H1 (cell line): ENCODE results near the gene TTC6. TPM values are rescaled to one million over a fixed set of nuclear protein-coding genes. Genes with fewer than 3 reads are reported as not detected.

ENCODE experiments used
- CTCF ChIA-PET: fragments of 300-600 bp; sonication (Branson Sonifier 250); formaldehyde crosslinking; loops from one replicate; lab custom pipeline; 2021; ENCODE audit not compliant: partially characterized antibody; lab: Charles Lee
- POLR2A ChIA-PET: fragments of 300-600 bp; sonication (Branson Sonifier 250); formaldehyde crosslinking; loops from one replicate; lab custom pipeline; 2021; ENCODE audit warnings: inconsistent platforms; ENCODE audit not compliant: partially characterized antibody; lab: Charles Lee
- DNase-seq, 2 experiments: peaks; one replicate each; pipeline versions ENCODE4 v3.0.0 to v3.0.0-alpha.2; 2010 to 2022; ENCODE audit warnings: low spot score in 2 of 2, low read depth in 1 of 2, mixed read lengths in 1 of 2
- FAIRE-seq: peaks from 2 replicates; lab custom pipeline; 2011; peaks lifted over from hg19 to GRCh38; lab: Jason Lieb, UNC
- H2AFZ ChIP-seq: 2 replicates; pipeline ENCODE4 v1.8.1; 2012; ENCODE audit warnings: low read length, inconsistent platforms
- H2AK5ac ChIP-seq: 2 replicates; pipeline ENCODE4 v1.6.1; 2013; ENCODE audit warnings: low read depth, low read length
- H2BK120ac ChIP-seq: replicated peaks from 2 replicates; pipeline ENCODE3; 2013; ENCODE audit warnings: low read depth, low read length, inconsistent platforms
- H2BK12ac ChIP-seq: 2 replicates; pipeline ENCODE4 v1.6.1; 2013; ENCODE audit warnings: low read depth, low read length
- H2BK15ac ChIP-seq: 2 replicates; pipeline ENCODE4 v1.6.1; 2013; ENCODE audit warnings: low read length
- H2BK20ac ChIP-seq: 2 replicates; pipeline ENCODE4 v1.6.1; 2013; ENCODE audit warnings: low read length
- H2BK5ac ChIP-seq: 2 replicates; pipeline ENCODE4 v1.6.1; 2013; ENCODE audit warnings: low read depth, low read length
- H3K14ac ChIP-seq: 2 replicates; pipeline ENCODE4 v1.6.1; 2013; ENCODE audit warnings: inconsistent platforms; ENCODE audit not compliant: insufficient read length
- H3K18ac ChIP-seq: 2 replicates; pipeline ENCODE4 v1.6.1; 2013; ENCODE audit warnings: low read length; ENCODE audit errors: extremely low read depth
- H3K23ac ChIP-seq: 2 replicates; pipeline ENCODE4 v1.6.1; 2013; ENCODE audit warnings: inconsistent platforms; ENCODE audit not compliant: insufficient read length
- H3K23me2 ChIP-seq: 2 replicates; pipeline ENCODE4 v1.6.1; 2013; ENCODE audit warnings: low read depth, low read length
- H3K27ac ChIP-seq: 2 replicates; pipeline ENCODE4 v1.6.1; 2011; ENCODE audit warnings: low read depth, low read length, inconsistent platforms
- H3K27me3 ChIP-seq, 4 experiments: replicated peaks in 1 of 4; 1 replicate in 1 of 4; 2 replicates in 3 of 4; pipeline versions ENCODE4 v1.6.1 to v1.8.1; 2011 to 2013; ENCODE audit warnings: low read length in 3 of 4, mild to moderate bottlenecking in 3 of 4, inconsistent platforms in 2 of 4, mixed read lengths in 2 of 4, moderate library complexity in 1 of 4; ENCODE audit not compliant: control insufficient read depth in 3 of 4, insufficient read depth in 3 of 4; ENCODE audit errors: extremely low read depth in 1 of 4
- H3K36me3 ChIP-seq, 4 experiments: 2 replicates each; pipeline versions ENCODE4 v1.6.1 to v1.8.1; 2011 to 2013; ENCODE audit warnings: mild to moderate bottlenecking in 4 of 4, low read length in 3 of 4, moderate library complexity in 2 of 4, control low read depth in 1 of 4, inconsistent platforms in 1 of 4; ENCODE audit not compliant: insufficient read depth in 4 of 4, control insufficient read depth in 2 of 4
- H3K4ac ChIP-seq: replicated peaks from 2 replicates; pipeline ENCODE3; 2013; ENCODE audit warnings: low read length, low read depth, mixed read lengths, inconsistent platforms; ENCODE audit not compliant: insufficient read length
- H3K4me1 ChIP-seq, 4 experiments: replicated peaks in 1 of 4; 1 replicate in 1 of 4; 2 replicates in 3 of 4; pipeline versions ENCODE4 v1.6.1 to v1.8.1; 2011 to 2013; ENCODE audit warnings: low read length in 3 of 4, inconsistent platforms in 2 of 4, mixed read lengths in 1 of 4; ENCODE audit not compliant: insufficient read depth in 4 of 4, control insufficient read depth in 3 of 4
- H3K4me2 ChIP-seq, 2 experiments: 2 replicates each; pipeline versions ENCODE4 v1.6.1 to v1.8.1; 2011 to 2013; ENCODE audit warnings: low read depth in 2 of 2, low read length in 2 of 2, control low read depth in 1 of 2, inconsistent platforms in 1 of 2, mild to moderate bottlenecking in 1 of 2; ENCODE audit not compliant: insufficient read depth in 1 of 2
- H3K4me3 ChIP-seq, 4 experiments: fragments of 200-600, 300-600 bp in 1 of 4; sonication (generic), shearing (Covaris generic), sonication (Bioruptor Twin) in 1 of 4; 2 replicates each; pipeline versions ENCODE4 v1.5.1 to v1.8.1; 2011 to 2016; ENCODE audit warnings: low read length in 4 of 4, low read depth in 3 of 4, control low read depth in 2 of 4, inconsistent platforms in 2 of 4, mild to moderate bottlenecking in 2 of 4, mixed read lengths in 1 of 4, moderate library complexity in 1 of 4; ENCODE audit not compliant: insufficient read depth in 2 of 4; ENCODE audit errors: extremely low read depth in 1 of 4
- H3K56ac ChIP-seq: replicated peaks from 2 replicates; pipeline ENCODE3; 2013; ENCODE audit warnings: low read depth, mild to moderate bottlenecking, mixed read lengths, low read length, inconsistent platforms; ENCODE audit not compliant: insufficient read length
- H3K79me1 ChIP-seq: 2 replicates; pipeline ENCODE4 v1.6.1; 2013; ENCODE audit warnings: low read depth, low read length, control low read depth
- H3K79me2 ChIP-seq, 2 experiments: 2 replicates each; pipeline versions ENCODE4 v1.6.1 to v1.8.1; 2012 to 2013; ENCODE audit warnings: low read length in 2 of 2, mild to moderate bottlenecking in 2 of 2, inconsistent platforms in 1 of 2; ENCODE audit not compliant: insufficient read depth in 2 of 2, control insufficient read depth in 1 of 2
- H3K9ac ChIP-seq, 4 experiments: replicated peaks in 1 of 4; 1 replicate in 1 of 4; 2 replicates in 3 of 4; pipeline versions ENCODE4 v1.6.1 to v1.8.1; 2011 to 2013; ENCODE audit warnings: low read depth in 3 of 4, low read length in 3 of 4, control low read depth in 2 of 4, mild to moderate bottlenecking in 2 of 4, moderate library complexity in 2 of 4, inconsistent platforms in 1 of 4; ENCODE audit errors: extremely low read depth in 1 of 4
- H3K9me3 ChIP-seq, 2 experiments: 2 replicates each; pipeline versions ENCODE4 v1.6.1 to v1.8.1; 2012 to 2013; ENCODE audit warnings: mild to moderate bottlenecking in 2 of 2, moderate library complexity in 2 of 2, control low read depth in 1 of 2, inconsistent platforms in 1 of 2, low read depth in 1 of 2, low read length in 1 of 2, mixed read lengths in 1 of 2; ENCODE audit not compliant: insufficient read depth in 2 of 2
- H4K20me1 ChIP-seq, 2 experiments: replicated peaks in 1 of 2; 2 replicates each; pipeline versions ENCODE3 to v1.8.1; 2011 to 2013; ENCODE audit warnings: inconsistent platforms in 2 of 2, low read length in 2 of 2, mild to moderate bottlenecking in 1 of 2; ENCODE audit not compliant: insufficient read depth in 2 of 2, control insufficient read depth in 1 of 2
- H4K5ac ChIP-seq: 2 replicates; pipeline ENCODE4 v1.6.1; 2013; ENCODE audit warnings: low read length, low read depth, mixed read lengths, inconsistent platforms; ENCODE audit not compliant: insufficient read length
- H4K8ac ChIP-seq: 2 replicates; pipeline ENCODE4 v1.8.0; 2013; ENCODE audit warnings: mild to moderate bottlenecking, moderate library complexity, low read length, inconsistent platforms; ENCODE audit not compliant: insufficient read depth; ENCODE audit errors: extremely low read depth
- H4K91ac ChIP-seq: replicated peaks from 2 replicates; pipeline ENCODE3; 2013; ENCODE audit warnings: low read length, mixed read lengths, inconsistent platforms; ENCODE audit not compliant: insufficient read length
- ASH2L ChIP-seq: fragments of 200-600, 300-600 bp; sonication (generic); IDR thresholded peaks from one replicate; pipeline ENCODE4 v1.7.1; 2017; ENCODE audit warnings: low read length
- BACH1 ChIP-seq: IDR thresholded peaks from 2 replicates; pipeline ENCODE4 v1.6.1; 2012; ENCODE audit warnings: low read length, improper control_type of control experiment
- CBX8 ChIP-seq: fragments of 300-800, 300-1000 bp; sonication (generic); IDR thresholded peaks from 2 replicates; pipeline ENCODE4 v1.7.1; 2016; ENCODE audit warnings: low read depth, low read length, borderline replicate concordance
- EGR1 ChIP-seq: IDR thresholded peaks from 2 replicates; pipeline ENCODE4 v1.6.1; 2011; ENCODE audit warnings: low read depth, low read length, borderline replicate concordance
- EP300 ChIP-seq, 2 experiments: IDR thresholded peaks; 1 replicate in 1 of 2; 2 replicates in 1 of 2; pipeline ENCODE4 v1.6.1; 2011 to 2012; ENCODE audit warnings: low read depth in 2 of 2, low read length in 2 of 2, mild to moderate bottlenecking in 2 of 2, borderline replicate concordance in 1 of 2, inconsistent platforms in 1 of 2, moderate library complexity in 1 of 2
- JUN ChIP-seq: IDR thresholded peaks from 2 replicates; pipeline ENCODE4 v1.6.1; 2011; ENCODE audit warnings: low read depth, mild to moderate bottlenecking, improper control_type of control experiment, low read length
- KDM5A ChIP-seq: fragments of 200-600 bp; IDR thresholded peaks from 2 replicates; pipeline ENCODE4 v1.7.1; 2012; ENCODE audit warnings: mild to moderate bottlenecking, low read length, inconsistent platforms, mixed read lengths
- MAX ChIP-seq: IDR thresholded peaks from 2 replicates; pipeline ENCODE4 v1.6.1; 2012; ENCODE audit warnings: inconsistent platforms
- RNF2 ChIP-seq: fragments of 200-900, 300-1000 bp; sonication (generic); IDR thresholded peaks from 2 replicates; pipeline ENCODE4 v1.7.1; 2016; ENCODE audit warnings: borderline replicate concordance, low read depth, mild to moderate bottlenecking, antibody characterized with exemption, low read length; ENCODE audit not compliant: poor library complexity, severe bottlenecking; ENCODE audit errors: missing control alignments
- SIX5 ChIP-seq: IDR thresholded peaks from 2 replicates; pipeline ENCODE4 v1.6.1; 2011; ENCODE audit warnings: mild to moderate bottlenecking, low read depth, low read length
- SUZ12 ChIP-seq: fragments of 200-600 bp; sonication (generic); IDR thresholded peaks from 2 replicates; pipeline ENCODE4 v1.6.1; 2012; ENCODE audit warnings: mild to moderate bottlenecking, inconsistent platforms, low read length, moderate library complexity, mixed read lengths
- TCF12 ChIP-seq: IDR thresholded peaks from 2 replicates; pipeline ENCODE4 v1.6.1; 2011; ENCODE audit warnings: low read depth, mild to moderate bottlenecking, low read length
- ZNF274 ChIP-seq: IDR thresholded peaks from 2 replicates; pipeline ENCODE4 v1.7.0; 2012; ENCODE audit warnings: low read length, borderline replicate concordance; ENCODE audit errors: extremely low read depth
- WGBS, 2 experiments: shearing (Covaris generic) in 1 of 2; methylation state at CpG; one replicate each; pipeline versions ENCODE4 v1.1.6 to v1.1.7; 2013 to 2015; ENCODE audit warnings: low lambda C conversion rate in 2 of 2, mixed read lengths in 2 of 2, inconsistent platforms in 1 of 2, low coverage in 1 of 2, missing lambda C conversion rate in 1 of 2; ENCODE audit not compliant: insufficient replicate concordance in 2 of 2, insufficient coverage in 1 of 2, insufficient read length in 1 of 2; ENCODE audit errors: extremely low coverage in 1 of 2, missing lambda C conversion rate in 1 of 2; 5-methylcytosine and 5-hydroxymethylcytosine counted together
- polyA plus RNA-seq, 7 experiments: library from polyadenylated mRNA; depleted of rRNA in 3 of 7; stranded (reverse) in 5 of 7; unstranded in 2 of 7; fragments of >200 nt in 5 of 7; fragments of 200-250 nt in 2 of 7; gene quantifications; 1 replicate in 5 of 7; 2 replicates in 1 of 7; 4 replicates in 1 of 7; pipeline versions ENCODE4 v1.2.1 to v1.2.3, GENCODE V29; 2011 to 2013; ENCODE audit warnings: missing spikeins in 2 of 7, mixed read lengths in 2 of 7
- total RNA-seq: library from RNA; stranded (reverse); fragmentation: NEBNext Ultra II Directional; extraction: Animal tissue kit (Norgen Biotek cat#: 25700); gene quantifications from 2 replicates; pipeline ENCODE4 v1.2.1, GENCODE V29; 2021

TTC6 gene
- total and polyA plus RNA-seq, 2 of the 8 experiments (the other 6 are each of a cell fraction or from before 2014, with no cell fraction given): 0.02 TPM; not detected in 1

DNA sequence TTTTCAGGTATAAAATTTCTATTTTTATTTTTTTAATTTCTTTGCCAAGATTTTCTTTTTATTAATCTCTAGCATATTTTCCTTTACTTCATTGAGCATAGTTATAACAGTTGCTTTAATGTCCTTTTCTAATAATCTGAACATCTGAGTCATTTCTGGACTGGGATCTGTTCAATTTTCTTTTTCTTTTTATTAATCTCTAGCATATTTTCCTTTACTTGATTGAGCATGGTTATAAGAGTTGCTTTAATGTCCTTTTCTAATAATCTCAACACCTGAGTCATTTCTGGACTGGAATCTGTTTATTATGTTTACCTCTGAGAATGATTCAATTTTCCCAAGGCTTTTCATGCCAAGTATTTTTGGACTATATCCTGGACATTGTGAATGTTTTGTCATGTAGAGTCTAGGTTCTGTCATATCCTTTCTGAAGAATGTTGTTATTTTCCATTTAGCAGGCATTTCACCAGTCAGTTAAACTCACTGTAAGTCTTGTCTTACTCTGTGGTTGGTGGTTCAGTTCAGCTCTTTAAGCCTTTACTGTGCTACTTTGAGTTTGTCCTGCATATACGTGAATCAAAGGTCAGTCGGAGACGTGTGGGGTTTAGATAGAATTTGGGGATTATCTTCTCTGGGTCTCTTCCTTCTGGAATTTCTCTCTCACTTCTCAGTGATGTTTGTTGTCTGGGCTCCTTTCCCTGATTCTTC, 20.3 kb downstream of the TTC6 start:
- Histone ChIP-seq H2BK120ac (no peak overlapping the region), H3K9ac (no peak overlapping the region), H3K79me2 (no peaks in the 10 kb centered on the region), H2BK12ac (no peak overlapping the region), H2BK15ac (no peak overlapping the region), H3K4me2 (no peak overlapping the region), H3K23me2 (no peaks in the 10 kb centered on the region), H3K36me3 (no peaks in the 10 kb centered on the region), H2BK5ac (no peak overlapping the region), H3K18ac (no peak overlapping the region), H3K4me1 (no peaks in the 10 kb centered on the region), H4K5ac (no peak overlapping the region), H2AK5ac (no peak overlapping the region), H2AFZ (no peak overlapping the region), H3K79me1 (no peaks in the 10 kb centered on the region), H4K8ac (no peak overlapping the region), H3K23ac (no peak overlapping the region), H3K9me3 (peaks cover 13 to 15% of the 10 kb centered on the region in 2 experiments), H3K27me3 (peaks cover 0 to 6% (median 3%) of the 10 kb centered on the region in 4 experiments; a peak in 5 of 7 replicates), H2BK20ac (no peak overlapping the region), H3K27ac (no peak overlapping the region), H3K4ac (no peak overlapping the region), H3K14ac (no peak overlapping the region), H3K56ac (no peak overlapping the region), H3K4me3 (no peak overlapping the region), H4K91ac (no peak overlapping the region), H4K20me1 (no peaks in the 10 kb centered on the region)
- ChIA-PET POLR2A (interaction anchor here (0.7 kb wide), 1 partner anchor 271 kb away, joined by 4 read pairs; no protein-coding TSS in a partner anchor), CTCF (no interaction called here)
- no peak for DNase-seq
- WGBS, 2 experiments: 94% methylated on average over 3 of the region's 3 CpGs; no CpG with 5 or more reads in 1 of the 2 experiments
- no peak for FAIRE-seq
- TF ChIP-seq EGR1 (no peak), TCF12 (no peak), KDM5A (no peak), MAX (no peak), SUZ12 (no peak), BACH1 (no peak), CBX8 (no peak), EP300 (IDR thresholded peaks at IDR 0.05; ENCODE audit: borderline replicate concordance in 1 of 2, low read depth in 2 of 2, low read length in 2 of 2) (no peak), SIX5 (no peak), RNF2 (no peak), ASH2L (no peak), JUN (no peak), ZNF274 (no peak)
